Hepatocyte (in vitro differentiated cells): Measurements from ENCODE around the gene CFAP92. TPM values are rescaled to one million over a fixed set of nuclear protein-coding genes. Genes with fewer than 3 reads are reported as not detected.

Experiments used
- DNase-seq: peaks from one replicate; pipeline ENCODE4 v3.0.0-alpha.2; 2016; ENCODE audit warnings: low spot score
- H2AFZ ChIP-seq: fragments of 200-600 bp; sonication (generic); 2 replicates; pipeline ENCODE4 v1.6.0; 2016; ENCODE audit warnings: antibody characterized with exemption, mild to moderate bottlenecking
- H3K27ac ChIP-seq: fragments of 200-600 bp; sonication (generic); 2 replicates; pipeline ENCODE4 v1.5.1; 2016; ENCODE audit warnings: mild to moderate bottlenecking
- H3K27me3 ChIP-seq: fragments of 200-600 bp; sonication (generic); 2 replicates; pipeline ENCODE4 v1.6.1; 2016
- H3K36me3 ChIP-seq: fragments of 200-600 bp; sonication (generic); replicated peaks from 2 replicates; pipeline ENCODE4 v1.5.1; 2016; ENCODE audit warnings: low read depth; ENCODE audit not compliant: insufficient read depth
- H3K4me1 ChIP-seq: fragments of 200-600 bp; sonication (generic); 2 replicates; pipeline ENCODE4 v1.5.1; 2016; ENCODE audit warnings: mild to moderate bottlenecking, moderate library complexity; ENCODE audit not compliant: insufficient read depth
- H3K4me2 ChIP-seq: fragments of 200-600 bp; sonication (generic); 2 replicates; pipeline ENCODE4 v1.6.0; 2016
- H3K4me3 ChIP-seq: fragments of 200-600 bp; sonication (generic); 2 replicates; pipeline ENCODE4 v1.5.1; 2016; ENCODE audit warnings: mild to moderate bottlenecking
- H3K79me2 ChIP-seq: fragments of 200-600 bp; sonication (generic); 2 replicates; pipeline ENCODE4 v1.6.0; 2017; ENCODE audit warnings: mild to moderate bottlenecking
- H3K9me2 ChIP-seq: fragments of 200-600 bp; sonication (generic); replicated peaks from 2 replicates; pipeline ENCODE4 v1.6.0; 2017; ENCODE audit warnings: mild to moderate bottlenecking; ENCODE audit not compliant: insufficient read depth
- H3K9me3 ChIP-seq: fragments of 200-600 bp; sonication (generic); 2 replicates; pipeline ENCODE4 v1.5.1; 2016; ENCODE audit warnings: low read depth, mild to moderate bottlenecking
- H4K20me1 ChIP-seq: fragments of 200-600 bp; sonication (generic); 2 replicates; pipeline ENCODE4 v1.6.0; 2016; ENCODE audit warnings: mild to moderate bottlenecking; ENCODE audit not compliant: insufficient read depth, poor library complexity, severe bottlenecking
- CTCF ChIP-seq: fragments of 200-600 bp; sonication (generic); IDR thresholded peaks from 2 replicates; pipeline ENCODE4 v1.5.1; 2016; ENCODE audit warnings: antibody characterized with exemption, mild to moderate bottlenecking; ENCODE audit not compliant: poor library complexity
- EZH2 ChIP-seq: fragments of 200-600 bp; sonication (generic); IDR thresholded peaks from 2 replicates; pipeline ENCODE4 v1.6.1; 2016; ENCODE audit warnings: antibody characterized with exemption, mild to moderate bottlenecking, borderline replicate concordance
- EZH2phosphoT487 ChIP-seq: fragments of 200-600 bp; sonication (generic); IDR thresholded peaks from one replicate; pipeline ENCODE4 v1.6.1; 2018; ENCODE audit warnings: antibody characterized with exemption, mild to moderate bottlenecking, low read depth, moderate library complexity; ENCODE audit not compliant: unreplicated experiment, severe bottlenecking
- WGBS: methylation state at CpG from one replicate; pipeline ENCODE4 v1.1.6; 2016; ENCODE audit warnings: low lambda C conversion rate; ENCODE audit errors: missing lambda C conversion rate; 5-methylcytosine and 5-hydroxymethylcytosine counted together
- polyA plus RNA-seq: library from polyadenylated mRNA; unstranded; fragments of >200 nt; fragmentation: Nextera tagmentation; extraction: Ambion mirVana; gene quantifications from 2 replicates; pipeline ENCODE4 v1.2.1, GENCODE V29; 2016
- total RNA-seq: library from RNA; depleted of rRNA; stranded (reverse); fragments of >200 nt; gene quantifications from 2 replicates; pipeline ENCODE4 v1.2.3, GENCODE V29; 2014

Gene CFAP92
- total and polyA plus RNA-seq, 2 experiments from 2014 or later: 0.17 to 0.35 TPM

GRCh38 chr3:129006864-129007263, 13.0 kb upstream of the CFAP92 start:
- no peak overlapping the region for H3K27ac ChIP-seq
- no peaks in the 10 kb centered on the region for H3K79me2 ChIP-seq
- H3K4me2 ChIP-seq: no peak overlapping the region
- no peak overlapping the region for H2AFZ ChIP-seq
- no peak for TF ChIP-seq EZH2phosphoT487
- TF ChIP-seq EZH2: no peak
- TF ChIP-seq CTCF: no peak
- WGBS: 75% methylated on average over 3 of the region's 3 CpGs
- H3K27me3 ChIP-seq: peaks cover 31% of the 10 kb centered on the region
- no peaks in the 10 kb centered on the region for H3K9me3 ChIP-seq
- H3K4me3 ChIP-seq: no peak overlapping the region
- H3K9me2 ChIP-seq: no peaks in the 10 kb centered on the region
- H3K36me3 ChIP-seq: no peaks in the 10 kb centered on the region
- DNase-seq: no peak
- peaks cover 24% of the 10 kb centered on the region for H3K4me1 ChIP-seq
- no peaks in the 10 kb centered on the region for H4K20me1 ChIP-seq

- Histone ChIP-seq H4K20me1 (no peaks in the 10 kb centered on the region), H3K27ac (peak overlapping the region; percentile 58), H3K4me2 (no peak overlapping the region), H3K9me3 (no peaks in the 10 kb centered on the region), H2AFZ (no peak overlapping the region), H3K9me2 (no peaks in the 10 kb centered on the region), H3K4me3 (no peak overlapping the region), H3K27me3 (peaks cover 43% of the 10 kb centered on the region), H3K36me3 (no peaks in the 10 kb centered on the region), H3K4me1 (peaks cover 24% of the 10 kb centered on the region), H3K79me2 (no peaks in the 10 kb centered on the region)
- TF ChIP-seq CTCF (no peak), EZH2 (no peak), EZH2phosphoT487 (no peak)
- DNase-seq: no peak
- 95% methylated on average over 4 of the region's 4 CpGs for WGBS
These were observed 11.8 kb upstream of the CFAP92 start for GRCh38 chr3:129005526-129006303.

GRCh38 chr3:129004639-129005295, 10.9 kb upstream of the CFAP92 start:
- 82% methylated on average over 6 of the region's 6 CpGs for WGBS
- Histone ChIP-seq H3K36me3 (no peaks in the 10 kb centered on the region), H4K20me1 (no peaks in the 10 kb centered on the region), H3K27ac (peak overlapping the region; percentile 58), H3K4me3 (no peak overlapping the region), H3K4me1 (peaks cover 24% of the 10 kb centered on the region), H2AFZ (no peak overlapping the region), H3K9me3 (no peaks in the 10 kb centered on the region), H3K79me2 (no peaks in the 10 kb centered on the region), H3K4me2 (no peak overlapping the region), H3K27me3 (peaks cover 52% of the 10 kb centered on the region), H3K9me2 (no peaks in the 10 kb centered on the region)
- DNase-seq: no peak
- TF ChIP-seq CTCF (no peak), EZH2 (no peak), EZH2phosphoT487 (no peak)
